Endodermal cell (in vitro differentiated cells): ENCODE measurements around the gene GPHB5. TPM values are rescaled to one million over a fixed set of nuclear protein-coding genes. Genes with fewer than 3 reads are reported as not detected.

Experiments used
- DNase-seq: peaks from one replicate; pipeline ENCODE4 v3.0.0-alpha.2; 2017
- H3K27ac ChIP-seq: 2 replicates; pipeline ENCODE4 v1.5.1; 2013; ENCODE audit warnings: mild to moderate bottlenecking, low read depth, low read length, moderate library complexity
- H3K27me3 ChIP-seq: 2 replicates; pipeline ENCODE4 v1.6.1; 2013; ENCODE audit warnings: mild to moderate bottlenecking, low read length, moderate library complexity; ENCODE audit not compliant: insufficient read depth, control insufficient read depth, poor library complexity, severe bottlenecking
- H3K36me3 ChIP-seq: 2 replicates; pipeline ENCODE4 v1.7.0; 2013; ENCODE audit warnings: mild to moderate bottlenecking, low read length, moderate library complexity; ENCODE audit not compliant: control insufficient read depth, insufficient read depth
- H3K4me1 ChIP-seq: one replicate; pipeline ENCODE4 v1.7.0; 2013; ENCODE audit warnings: low read length; ENCODE audit not compliant: control insufficient read depth, insufficient read depth
- H3K4me3 ChIP-seq: 2 replicates; pipeline ENCODE4 v1.5.1; 2013; ENCODE audit warnings: mild to moderate bottlenecking, low read length, moderate library complexity
- H3K9ac ChIP-seq: 2 replicates; pipeline ENCODE4 v1.6.1; 2013; ENCODE audit warnings: mild to moderate bottlenecking, low read length, moderate library complexity; ENCODE audit not compliant: poor library complexity, severe bottlenecking; ENCODE audit errors: extremely low read depth
- H3K9me3 ChIP-seq: 2 replicates; pipeline ENCODE4 v1.6.1; 2013; ENCODE audit warnings: mild to moderate bottlenecking, low read length, moderate library complexity; ENCODE audit not compliant: control insufficient read depth
- H3K27ac Mint-ChIP-seq: 2 replicates; pipeline ENCODE4 v1.8.0; 2020; ENCODE audit warnings: mixed read lengths
- H3K27me3 Mint-ChIP-seq: 2 replicates; pipeline ENCODE4 v1.8.0; 2021; ENCODE audit warnings: mild to moderate bottlenecking, mixed read lengths; ENCODE audit not compliant: insufficient read depth
- H3K36me3 Mint-ChIP-seq: 2 replicates; pipeline ENCODE4 v1.8.0; 2020; ENCODE audit warnings: low read depth, mixed read lengths
- H3K4me1 Mint-ChIP-seq: 2 replicates; pipeline ENCODE4 v1.8.0; 2020; ENCODE audit warnings: mixed read lengths
- H3K4me3 Mint-ChIP-seq: 2 replicates; pipeline ENCODE4 v1.8.0; 2020; ENCODE audit warnings: mild to moderate bottlenecking, moderate library complexity, mixed read lengths
- H3K9me3 Mint-ChIP-seq: 2 replicates; pipeline ENCODE4 v1.8.0; 2020; ENCODE audit warnings: mild to moderate bottlenecking, mixed read lengths
- CTCF ChIP-seq: fragments of 200-600 bp; sonication (generic); conservative IDR thresholded peaks from 2 replicates; pipeline ENCODE4 v1.5.0; 2021; ENCODE audit warnings: antibody characterized with exemption, mild to moderate bottlenecking
- WGBS, 2 experiments: methylation state at CpG; one replicate each; pipeline versions ENCODE4 v1.1.5 to v1.1.7; 2013; ENCODE audit warnings: missing lambda C conversion rate in 2 of 2, mixed read lengths in 1 of 2; ENCODE audit not compliant: insufficient coverage in 1 of 2, insufficient read length in 1 of 2; 5-methylcytosine and 5-hydroxymethylcytosine counted together
- total RNA-seq, 2 donors: library from RNA; stranded (reverse); fragmentation: NEBNext Ultra II Directional in 1 of 2; extraction: Animal tissue kit (Norgen Biotek cat#: 25700) in 1 of 2; gene quantifications; 2 replicates in 1 of 2; 3 replicates in 1 of 2; pipeline ENCODE4 v1.2.1, GENCODE V29; 2021

Gene GPHB5
- total RNA-seq, 2 donors from 2014 or later, result not detected

DNA sequence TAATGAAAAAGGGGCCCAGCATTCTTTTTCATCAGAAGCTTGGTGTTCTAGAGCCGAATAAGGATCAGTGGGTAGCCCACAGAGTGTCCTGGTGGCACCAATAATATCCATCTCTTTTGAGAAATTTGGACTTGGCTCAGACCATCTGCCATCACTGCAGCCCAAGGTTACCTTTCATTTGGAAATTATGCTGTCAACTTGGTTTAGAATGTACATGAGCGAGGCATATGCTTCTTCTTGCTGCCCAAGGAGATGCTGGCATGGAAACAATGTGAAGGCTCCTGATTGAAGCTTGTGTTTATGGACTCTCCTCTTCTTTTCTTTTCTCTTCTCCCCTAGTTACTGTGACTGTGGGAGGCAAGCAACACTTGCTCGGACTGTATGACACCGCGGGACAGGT, 50.0 kb downstream of the GPHB5 start:
- no peaks in the 10 kb centered on the region for H3K36me3 ChIP-seq
- H3K27ac ChIP-seq, result no peak overlapping the region
- 93 to 100% methylated on average over 2 to 5 of the region's 5 CpGs for WGBS, 2 experiments
- no peaks in the 10 kb centered on the region for H3K36me3 Mint-ChIP-seq
- peaks cover 7% of the 10 kb centered on the region for H3K9me3 ChIP-seq
- no peak overlapping the region for H3K4me3 ChIP-seq
- H3K4me3 Mint-ChIP-seq, result no peak overlapping the region
- peaks cover 20% of the 10 kb centered on the region for H3K9me3 Mint-ChIP-seq
- H3K4me1 Mint-ChIP-seq, result no peaks in the 10 kb centered on the region
- H3K27me3 Mint-ChIP-seq, result peaks cover 3% of the 10 kb centered on the region
- H3K4me1 ChIP-seq, result no peaks in the 10 kb centered on the region
- no peak overlapping the region for H3K27ac Mint-ChIP-seq
- no peaks in the 10 kb centered on the region for H3K27me3 ChIP-seq
- no peak overlapping the region for H3K9ac ChIP-seq
- no peak for TF ChIP-seq CTCF
- no peak for DNase-seq

GRCh38 chr14:63267171-63267570, 51.6 kb downstream of the GPHB5 start:
- H3K4me3 ChIP-seq, result no peak overlapping the region
- no peaks in the 10 kb centered on the region for H3K4me1 ChIP-seq
- TF ChIP-seq CTCF, result no peak
- no peak overlapping the region for H3K27ac ChIP-seq
- H3K9me3 ChIP-seq, result peaks cover 7% of the 10 kb centered on the region
- Mint-ChIP-seq H3K27me3 (peaks cover 3% of the 10 kb centered on the region), H3K4me1 (peaks cover 6% of the 10 kb centered on the region), H3K9me3 (peaks cover 20% of the 10 kb centered on the region), H3K4me3 (no peak overlapping the region), H3K36me3 (no peaks in the 10 kb centered on the region), H3K27ac (no peak overlapping the region)
- DNase-seq, result no peak
- no peaks in the 10 kb centered on the region for H3K36me3 ChIP-seq
- H3K9ac ChIP-seq, result no peak overlapping the region
- WGBS, 2 experiments, result 57 to 90% methylated on average over 1 to 3 of the region's 3 CpGs
- H3K27me3 ChIP-seq, result no peaks in the 10 kb centered on the region

DNA sequence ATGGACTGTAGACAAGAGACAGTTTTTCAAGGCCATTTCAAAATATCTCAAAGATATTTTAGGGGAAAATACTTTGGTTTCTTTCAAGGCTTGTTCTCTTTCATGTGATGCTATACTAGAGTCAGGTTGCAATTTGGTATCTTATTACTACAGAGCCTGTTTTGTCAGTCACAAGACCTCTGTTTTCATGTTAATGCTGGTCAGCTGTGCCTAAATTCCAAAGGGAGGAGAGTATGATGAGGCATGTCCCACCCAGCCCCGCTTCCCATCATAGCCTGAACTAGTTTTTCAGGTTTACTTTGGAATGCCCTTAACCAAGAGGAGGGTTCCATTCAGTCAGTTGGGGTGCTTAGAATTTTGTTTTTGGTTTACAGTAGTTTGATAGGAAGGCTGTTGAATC, 52.6 kb downstream of the GPHB5 start:
- Mint-ChIP-seq H3K9me3 (peaks cover 20% of the 10 kb centered on the region), H3K4me3 (no peak overlapping the region), H3K27me3 (peaks cover 6% of the 10 kb centered on the region), H3K27ac (no peak overlapping the region), H3K36me3 (no peaks in the 10 kb centered on the region), H3K4me1 (peaks cover 11% of the 10 kb centered on the region)
- H3K9me3 ChIP-seq, result peaks cover 7% of the 10 kb centered on the region
- TF ChIP-seq CTCF, result no peak
- WGBS, 2 experiments, result 80 to 94% methylated on average over 1 of the region's 1 CpG
- H3K4me1 ChIP-seq, result peaks cover 4% of the 10 kb centered on the region
- no peak overlapping the region for H3K4me3 ChIP-seq
- no peaks in the 10 kb centered on the region for H3K36me3 ChIP-seq
- H3K9ac ChIP-seq, result no peak overlapping the region
- no peak overlapping the region for H3K27ac ChIP-seq
- DNase-seq, result peak; percentile 75
- no peaks in the 10 kb centered on the region for H3K27me3 ChIP-seq

Other genes starting within 250 kb of the GPHB5 start
- not detected for gene RHOJ, start 114.5 kb downstream of the GPHB5 start, total RNA-seq
- gene PPP2R5E, start 224.4 kb upstream of the GPHB5 start, total RNA-seq, result 10 to 100 TPM; 61.1 to 63.8 TPM